Stimulated activated CD4-positive, alpha-beta T cell treated with anti-CD3 and anti-CD28 coated beads, Interleukin-15, amount 100 ng/mL, for 48 hours (primary cell): ENCODE results near the gene SND1.
"Not testable (repeated sequence)": the region's sequence is repeated elsewhere in the genome, so short reads cannot be mapped to it uniquely, and the experiment has no call there.

Experiments
- DNase-seq, 2 donors: peaks; one replicate each; pipeline ENCODE4 v3.0.0-alpha.2; 2020; ENCODE audit warnings: low read depth in 2 of 2

The SND1 gene

DNA sequence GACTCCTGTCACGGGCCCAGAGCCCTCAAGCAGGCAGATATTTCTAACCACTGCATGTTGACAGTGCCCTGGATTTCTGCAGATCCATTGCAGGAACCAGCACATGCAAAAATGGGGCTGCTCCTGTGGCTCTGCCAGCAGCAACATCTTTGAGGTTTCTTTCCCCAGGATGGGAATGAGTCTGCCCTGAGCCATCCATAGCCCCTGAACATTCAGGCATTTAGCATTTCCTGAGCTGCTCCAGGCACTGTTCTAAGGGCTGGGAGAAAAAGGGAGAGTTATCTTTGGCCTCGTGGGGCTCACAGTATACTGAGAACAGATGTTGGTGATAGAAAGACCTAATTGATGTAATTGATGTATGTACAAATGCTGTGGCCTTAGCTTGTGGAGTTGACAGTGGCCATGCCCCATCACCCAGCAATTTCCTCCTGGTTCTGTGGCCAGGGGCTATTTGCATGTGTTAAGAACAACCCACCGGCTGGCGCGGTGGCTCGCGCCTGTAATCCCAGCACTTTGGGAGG, 445.3 kb downstream of the SND1 start:
- DNase-seq = no peak

DNA sequence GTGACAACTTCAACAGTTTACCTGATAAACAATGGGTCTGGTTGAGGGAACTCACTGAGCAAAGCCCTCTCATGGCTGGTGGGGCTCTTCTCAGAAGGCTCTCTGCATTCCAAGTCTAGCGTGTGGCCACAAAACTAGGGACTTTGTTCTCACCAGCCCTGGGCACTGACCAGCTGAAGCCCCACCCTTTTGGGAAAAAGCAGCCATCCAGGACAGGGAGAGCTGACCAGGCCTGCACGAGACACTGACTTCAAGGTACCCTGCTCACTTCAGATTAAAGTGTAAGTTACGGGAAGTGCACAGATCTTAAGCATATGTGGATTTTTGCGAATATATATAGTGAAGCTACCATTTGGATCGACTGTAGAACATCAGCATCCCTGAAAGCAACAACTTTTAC, 446.6 kb downstream of the SND1 start:
- DNase-seq = no peak

DNA sequence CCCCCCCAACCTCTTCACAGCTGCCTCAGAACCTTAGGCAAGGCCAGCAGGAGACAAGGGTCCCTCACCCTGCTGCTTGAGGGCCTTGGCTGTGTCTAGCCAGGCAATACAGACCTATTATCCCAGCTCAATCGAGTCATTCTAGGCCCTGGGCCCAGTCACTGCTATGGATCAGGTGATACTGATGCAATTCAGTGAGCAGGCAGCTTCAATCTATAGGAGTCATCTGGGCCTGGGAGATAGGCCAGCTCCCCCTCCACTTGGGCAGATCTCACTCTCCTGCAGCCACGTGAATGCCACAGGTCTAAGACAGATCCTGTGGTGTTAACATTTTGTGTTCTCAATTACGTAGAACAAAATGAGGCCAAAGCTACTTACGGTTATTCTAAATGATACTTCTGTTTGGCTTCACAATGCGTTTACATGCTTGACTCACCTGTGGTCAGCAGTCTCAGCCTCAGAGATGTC, 447.2 kb downstream of the SND1 start:
- no peak for DNase-seq

- DNase-seq = no peak
Measured at GRCh38 chr7:128100225-128100948, 448.4 kb downstream of the SND1 start.

GRCh38 chr7:128100949-128101713, 449.1 kb downstream of the SND1 start:
- no peak for DNase-seq

- DNase-seq = no peak
Measured at GRCh38 chr7:128102490-128103291, 450.7 kb downstream of the SND1 start.

- DNase-seq = no peak
Measured at GRCh38 chr7:128103498-128104107, 451.6 kb downstream of the SND1 start.

- no peak for DNase-seq
Measured at GRCh38 chr7:128104108-128104742, 452.2 kb downstream of the SND1 start.

- DNase-seq = no peak
Measured at GRCh38 chr7:128105228-128106022, 453.4 kb downstream of the SND1 start.

DNA sequence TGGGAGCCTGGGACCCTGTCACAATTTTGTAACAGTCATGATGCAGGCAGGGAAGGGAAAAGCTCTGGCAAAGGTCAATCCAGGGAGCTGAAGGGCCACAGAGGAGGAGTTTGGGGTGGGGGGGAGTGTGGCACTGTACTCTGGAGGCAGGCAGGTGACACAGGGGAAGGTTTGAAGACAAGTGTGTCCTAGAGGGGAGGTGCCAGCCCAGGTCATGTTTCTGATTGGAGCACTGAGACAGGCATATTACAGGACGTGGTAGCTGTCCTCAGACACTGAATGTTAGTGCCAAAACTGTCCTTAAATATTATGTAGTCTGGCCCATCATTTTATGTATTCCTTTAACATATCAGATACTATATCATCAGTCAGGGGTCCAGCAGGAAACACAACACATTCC, 454.8 kb downstream of the SND1 start:
- no peak for DNase-seq

- DNase-seq = not testable (repeated sequence)
Measured at GRCh38 chr7:128107516-128107915, 455.5 kb downstream of the SND1 start.

- no peak for DNase-seq
Measured at GRCh38 chr7:128108129-128108528, 456.1 kb downstream of the SND1 start.

DNA sequence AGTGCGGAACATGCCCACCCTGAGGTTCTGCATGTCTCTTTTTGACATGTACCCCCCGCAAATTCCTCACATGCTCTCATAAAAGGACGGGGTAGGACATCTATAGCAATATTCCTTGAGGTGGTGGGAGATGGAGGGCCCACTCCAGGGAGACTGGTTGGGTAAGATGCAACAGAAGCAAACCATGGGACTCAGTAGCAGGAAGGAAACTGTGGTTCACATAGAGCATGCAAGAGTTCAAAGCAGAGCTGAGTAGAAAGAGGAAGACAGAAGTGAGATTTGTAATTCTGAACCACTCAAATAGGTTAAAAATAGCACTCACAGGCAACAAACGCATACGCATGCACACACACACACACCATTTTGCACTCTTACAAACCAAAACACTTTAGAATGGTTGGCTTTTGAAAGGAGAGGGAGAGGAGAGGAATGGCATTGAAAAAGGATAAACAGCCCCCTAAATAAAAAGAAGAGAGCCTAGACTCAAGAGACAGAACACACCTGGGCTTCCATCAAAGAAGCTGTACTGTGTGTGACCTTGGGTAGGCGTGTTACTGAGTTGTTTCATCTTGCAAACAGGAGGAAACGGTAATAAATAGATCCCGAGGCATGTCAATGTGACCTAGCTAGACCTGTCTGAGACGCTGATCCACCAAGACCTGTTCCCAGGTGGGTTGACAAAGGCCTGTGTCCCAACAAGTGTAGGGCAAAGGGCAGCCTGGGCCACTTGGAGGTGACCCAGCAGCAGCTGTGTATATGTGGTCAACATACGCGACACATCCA, 456.8 kb downstream of the SND1 start:
- DNase-seq = no peak

GRCh38 chr7:128109424-128109969, 457.5 kb downstream of the SND1 start:
- not testable (repeated sequence) for DNase-seq

DNA sequence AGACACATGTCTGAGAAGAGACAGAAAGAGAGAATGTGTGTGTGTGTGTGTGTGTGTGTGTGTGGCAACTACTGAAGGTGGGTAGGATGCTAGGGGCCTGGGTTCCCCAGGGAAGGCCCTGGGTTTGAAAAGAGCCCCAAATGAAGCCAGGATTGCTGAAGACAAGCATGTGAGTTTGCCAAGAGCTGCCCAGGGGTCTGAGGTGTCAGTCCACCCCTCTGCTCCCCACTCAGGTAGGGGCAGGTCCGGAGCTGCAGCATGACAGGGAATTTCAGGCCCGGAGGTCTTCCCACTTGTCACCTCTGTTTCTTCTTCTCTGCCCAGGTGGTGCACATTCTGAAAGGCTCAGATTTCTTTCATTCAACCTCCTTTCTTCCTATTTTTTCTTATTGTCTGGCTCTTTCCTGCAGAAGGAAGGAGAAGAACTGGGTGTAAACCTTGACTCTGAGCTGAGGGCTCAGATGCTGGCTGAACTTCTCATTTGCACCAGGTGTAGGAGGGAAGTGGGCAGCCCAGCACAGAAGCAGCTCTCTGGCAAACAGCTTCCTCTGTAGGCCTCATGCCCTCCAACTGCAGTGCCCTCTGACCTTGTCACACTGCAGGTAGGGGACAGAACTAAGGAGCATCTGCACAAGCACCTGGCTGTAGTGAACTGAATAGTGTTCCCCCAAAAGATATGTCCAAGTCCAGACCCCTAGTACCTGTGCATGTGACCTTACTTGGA, 458.8 kb downstream of the SND1 start:
- DNase-seq = no peak

GRCh38 chr7:128112018-128112780, 460.2 kb downstream of the SND1 start:
- no peak for DNase-seq

- no peak for DNase-seq
Measured at GRCh38 chr7:128112781-128113221, 460.8 kb downstream of the SND1 start.

- DNase-seq = no peak
Measured at GRCh38 chr7:128113839-128114238, 461.8 kb downstream of the SND1 start.
